ENCODE measurements around the gene ZNF253. TPM values are rescaled to one million over a fixed set of nuclear protein-coding genes. Genes with fewer than 3 reads are reported as not detected.
"Not testable (repeated sequence)": the region's sequence is repeated elsewhere in the genome, so short reads cannot be mapped to it uniquely, and the experiment has no call there.

Gene ZNF253
- total RNA-seq, 1 experiment from 2014 or later, result 1.8 TPM

DNA sequence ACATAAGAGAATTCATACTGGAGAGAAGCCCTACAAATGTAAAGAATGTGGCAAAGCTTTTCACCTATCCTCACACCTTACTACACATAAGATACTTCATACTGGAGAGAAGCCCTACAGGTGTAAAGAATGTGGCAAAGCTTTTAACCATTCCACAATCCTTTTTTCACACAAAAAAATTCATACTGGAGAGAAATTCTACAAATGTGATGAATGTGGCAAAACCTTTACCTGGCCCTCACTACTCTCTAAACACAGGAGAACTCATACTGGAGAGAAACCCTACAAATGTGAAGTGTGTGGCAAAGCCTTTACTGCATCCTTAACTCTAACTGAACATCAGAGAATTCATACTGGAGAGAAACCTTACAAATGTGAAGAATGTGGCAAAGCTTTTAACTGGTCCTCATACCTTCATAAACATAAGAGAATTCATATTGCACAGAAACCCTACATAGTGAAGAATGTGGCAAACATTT is 30.1 kb upstream of the ZNF253 start:
- BruUV-seq (replicated peaks), result no TSS peak
- no peaks in the 10 kb centered on the region for H3K4me1 Mint-ChIP-seq (ENCODE audit: insufficient read depth, unreplicated experiment)
- H3K27ac Mint-ChIP-seq (ENCODE audit: low read depth, unreplicated experiment), result no peak overlapping the region
- no peaks in the 10 kb centered on the region for H3K27me3 Mint-ChIP-seq (ENCODE audit: insufficient read depth, unreplicated experiment)
- TF ChIP-seq, protein P1, sequence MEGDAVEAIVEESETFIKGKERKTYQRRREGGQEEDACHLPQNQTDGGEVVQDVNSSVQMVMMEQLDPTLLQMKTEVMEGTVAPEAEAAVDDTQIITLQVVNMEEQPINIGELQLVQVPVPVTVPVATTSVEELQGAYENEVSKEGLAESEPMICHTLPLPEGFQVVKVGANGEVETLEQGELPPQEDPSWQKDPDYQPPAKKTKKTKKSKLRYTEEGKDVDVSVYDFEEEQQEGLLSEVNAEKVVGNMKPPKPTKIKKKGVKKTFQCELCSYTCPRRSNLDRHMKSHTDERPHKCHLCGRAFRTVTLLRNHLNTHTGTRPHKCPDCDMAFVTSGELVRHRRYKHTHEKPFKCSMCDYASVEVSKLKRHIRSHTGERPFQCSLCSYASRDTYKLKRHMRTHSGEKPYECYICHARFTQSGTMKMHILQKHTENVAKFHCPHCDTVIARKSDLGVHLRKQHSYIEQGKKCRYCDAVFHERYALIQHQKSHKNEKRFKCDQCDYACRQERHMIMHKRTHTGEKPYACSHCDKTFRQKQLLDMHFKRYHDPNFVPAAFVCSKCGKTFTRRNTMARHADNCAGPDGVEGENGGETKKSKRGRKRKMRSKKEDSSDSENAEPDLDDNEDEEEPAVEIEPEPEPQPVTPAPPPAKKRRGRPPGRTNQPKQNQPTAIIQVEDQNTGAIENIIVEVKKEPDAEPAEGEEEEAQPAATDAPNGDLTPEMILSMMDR (IDR thresholded peaks at IDR 0.05; ENCODE audit: unreplicated experiment), result no peak
- peaks cover 15% of the 10 kb centered on the region for H3K9me3 Mint-ChIP-seq (ENCODE audit: unreplicated experiment)
- intact Hi-C loops (cut with micrococcal nuclease), result no loop called here
- ChIA-PET POLR2A (no interaction called here), CTCF (no interaction called here)
- H3K4me3 Mint-ChIP-seq (ENCODE audit: unreplicated experiment), result no peak overlapping the region
- no peak for DNase-seq (ENCODE audit: unreplicated experiment)
- no peaks in the 10 kb centered on the region for H3K36me3 Mint-ChIP-seq (ENCODE audit: insufficient read depth, unreplicated experiment)

DNA sequence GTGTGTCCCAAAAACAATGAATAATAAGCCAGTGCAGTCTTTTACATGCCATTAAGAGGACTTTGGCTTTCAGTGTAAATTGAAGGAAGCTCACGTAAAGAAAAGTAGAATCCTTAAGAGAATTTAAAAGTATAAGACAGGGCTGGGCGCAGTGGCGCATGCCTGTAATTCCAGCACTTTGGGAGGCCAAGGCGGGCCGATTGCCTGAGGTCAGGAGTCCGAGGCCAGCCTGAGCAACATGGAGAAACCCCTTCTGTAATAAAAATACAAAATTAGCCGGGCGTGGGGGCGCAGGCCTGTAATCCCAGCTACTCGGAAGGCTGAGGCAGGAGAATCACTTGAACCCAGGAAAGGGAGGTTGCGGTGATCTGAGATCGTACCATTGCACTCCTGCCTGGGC is 17.9 kb upstream of the ZNF253 start:
- no TSS peak for BruUV-seq (replicated peaks)
- Mint-ChIP-seq H3K36me3 (ENCODE audit: insufficient read depth, unreplicated experiment) (no peaks in the 10 kb centered on the region), H3K9me3 (ENCODE audit: unreplicated experiment) (peaks cover 7% of the 10 kb centered on the region), H3K27ac (ENCODE audit: low read depth, unreplicated experiment) (no peak overlapping the region), H3K27me3 (ENCODE audit: insufficient read depth, unreplicated experiment) (no peaks in the 10 kb centered on the region), H3K4me3 (ENCODE audit: unreplicated experiment) (no peak overlapping the region), H3K4me1 (ENCODE audit: insufficient read depth, unreplicated experiment) (no peaks in the 10 kb centered on the region)
- no peak for DNase-seq (ENCODE audit: unreplicated experiment)
- ChIA-PET CTCF (no interaction called here), POLR2A (no interaction called here)
- intact Hi-C loops (cut with micrococcal nuclease), result no loop called here
- TF ChIP-seq, protein P1 (IDR thresholded peaks at IDR 0.05; ENCODE audit: unreplicated experiment), result no peak

DNA sequence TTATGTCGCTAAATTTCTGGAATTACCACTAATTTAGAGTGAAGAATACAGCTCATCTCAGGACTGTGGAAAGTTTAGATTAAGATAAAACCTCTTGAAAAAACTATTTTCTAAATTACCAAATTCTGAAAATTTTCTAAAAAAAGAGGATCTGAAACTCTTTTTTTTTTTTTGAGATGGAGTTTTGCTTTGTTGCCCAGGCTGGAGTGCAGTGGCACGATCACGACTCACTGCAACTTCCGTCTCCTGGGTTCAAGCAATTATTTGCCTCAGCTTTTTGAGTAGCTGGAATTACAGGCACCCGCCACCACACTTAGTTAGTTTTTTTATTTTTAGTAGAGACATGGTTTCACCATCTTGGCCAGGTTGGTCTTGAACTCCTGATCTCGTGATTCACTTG is 16.6 kb upstream of the ZNF253 start:
- Mint-ChIP-seq H3K9me3 (ENCODE audit: unreplicated experiment) (peaks cover 7% of the 10 kb centered on the region), H3K27me3 (ENCODE audit: insufficient read depth, unreplicated experiment) (no peaks in the 10 kb centered on the region), H3K27ac (ENCODE audit: low read depth, unreplicated experiment) (no peak overlapping the region), H3K4me1 (ENCODE audit: insufficient read depth, unreplicated experiment) (no peaks in the 10 kb centered on the region), H3K4me3 (ENCODE audit: unreplicated experiment) (no peak overlapping the region), H3K36me3 (ENCODE audit: insufficient read depth, unreplicated experiment) (no peaks in the 10 kb centered on the region)
- POLR2A ChIA-PET, result no interaction called here
- no peak for DNase-seq (ENCODE audit: unreplicated experiment)
- CTCF ChIA-PET, result no interaction called here
- TF ChIP-seq, protein P1 (IDR thresholded peaks at IDR 0.05; ENCODE audit: unreplicated experiment), result no peak
- no TSS peak for BruUV-seq (replicated peaks)
- intact Hi-C loops (cut with micrococcal nuclease), result no loop called here

DNA sequence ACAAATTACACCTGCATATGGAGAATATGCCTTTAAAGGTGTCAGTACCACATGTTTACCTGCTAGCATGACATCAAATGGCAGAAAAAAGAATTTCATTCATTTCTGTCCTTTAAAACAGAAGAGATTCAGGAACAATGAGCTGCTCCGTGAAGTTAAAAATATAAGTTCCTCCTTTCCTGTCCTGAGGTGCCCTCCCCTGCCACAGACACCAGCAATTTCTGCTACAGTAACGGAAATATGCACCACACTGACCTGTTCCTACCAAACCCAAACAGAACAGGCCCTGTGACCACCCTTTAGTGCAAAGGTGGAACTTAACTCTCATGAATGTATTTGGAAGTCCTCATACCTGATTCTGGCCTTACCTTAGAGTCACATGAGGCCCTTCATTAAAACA is 13.9 kb upstream of the ZNF253 start:
- H3K36me3 Mint-ChIP-seq (ENCODE audit: insufficient read depth, unreplicated experiment); H3K4me3 Mint-ChIP-seq (ENCODE audit: unreplicated experiment); BruUV-seq (replicated peaks); DNase-seq (ENCODE audit: unreplicated experiment); H3K4me1 Mint-ChIP-seq (ENCODE audit: insufficient read depth, unreplicated experiment); H3K27me3 Mint-ChIP-seq (ENCODE audit: insufficient read depth, unreplicated experiment); intact Hi-C loops (cut with micrococcal nuclease); H3K9me3 Mint-ChIP-seq (ENCODE audit: unreplicated experiment); CTCF ChIA-PET; H3K27ac Mint-ChIP-seq (ENCODE audit: low read depth, unreplicated experiment): not testable (repeated sequence)
- POLR2A ChIA-PET, result interaction anchor here (1.0 kb wide), 1 partner anchor 19 kb away, joined by 3 read pairs; no protein-coding TSS in a partner anchor

DNA sequence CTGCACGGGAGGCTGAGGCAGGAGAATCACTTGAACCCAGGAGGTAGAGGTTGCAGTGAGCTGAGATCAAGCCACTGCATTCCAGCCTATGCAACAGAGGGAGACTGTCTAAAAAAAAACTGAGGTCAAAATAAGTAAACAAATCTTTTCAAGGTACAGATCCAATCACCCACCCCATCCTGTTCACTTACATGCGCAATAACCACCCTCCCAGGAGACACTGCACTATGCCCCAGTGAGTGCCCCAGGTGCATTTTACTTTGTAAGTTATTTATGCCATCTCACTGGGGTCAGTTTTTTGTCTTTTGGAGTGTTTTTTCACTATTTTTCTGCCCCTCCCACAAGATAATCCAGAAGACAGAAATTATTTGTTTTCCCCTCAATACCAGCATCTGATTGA is 6.9 kb upstream of the ZNF253 start:
- no TSS peak for BruUV-seq (replicated peaks)
- peaks cover 5% of the 10 kb centered on the region for H3K9me3 Mint-ChIP-seq (ENCODE audit: unreplicated experiment)
- no peaks in the 10 kb centered on the region for H3K4me1 Mint-ChIP-seq (ENCODE audit: insufficient read depth, unreplicated experiment)
- POLR2A ChIA-PET, result no interaction called here
- no peaks in the 10 kb centered on the region for H3K27me3 Mint-ChIP-seq (ENCODE audit: insufficient read depth, unreplicated experiment)
- CTCF ChIA-PET, result no interaction called here
- no peak for DNase-seq (ENCODE audit: unreplicated experiment)
- no peaks in the 10 kb centered on the region for H3K36me3 Mint-ChIP-seq (ENCODE audit: insufficient read depth, unreplicated experiment)
- no peak overlapping the region for H3K27ac Mint-ChIP-seq (ENCODE audit: low read depth, unreplicated experiment)
- TF ChIP-seq, protein P1 (IDR thresholded peaks at IDR 0.05; ENCODE audit: unreplicated experiment), result no peak
- no peak overlapping the region for H3K4me3 Mint-ChIP-seq (ENCODE audit: unreplicated experiment)
- intact Hi-C loops (cut with micrococcal nuclease), result no loop called here

Data from MCF 10A (cell line).